Ovary (tissue), 3 donors: ENCODE measurements around the gene APBA1.

Experiments used
- EP300 ChIP-seq: sonication (generic); formaldehyde crosslinking; IDR thresholded peaks from one replicate; pipeline ENCODE4 v1.6.1; 2017; ENCODE audit warnings: antibody characterized with exemption
- TF ChIP-seq, protein P1 (sequence below), 3 donors: fragments of 450-650 bp in 2 of 3; fragments of 200-600 bp in 1 of 3; IDR thresholded peaks; one replicate each; pipeline versions ENCODE4 v1.5.1 to v1.8.0; 2016 to 2022; ENCODE audit warnings: antibody characterized with exemption in 3 of 3, mild to moderate bottlenecking in 1 of 3
- donor health status: DM: no; HTN: no; CAD: no.

DNA sequence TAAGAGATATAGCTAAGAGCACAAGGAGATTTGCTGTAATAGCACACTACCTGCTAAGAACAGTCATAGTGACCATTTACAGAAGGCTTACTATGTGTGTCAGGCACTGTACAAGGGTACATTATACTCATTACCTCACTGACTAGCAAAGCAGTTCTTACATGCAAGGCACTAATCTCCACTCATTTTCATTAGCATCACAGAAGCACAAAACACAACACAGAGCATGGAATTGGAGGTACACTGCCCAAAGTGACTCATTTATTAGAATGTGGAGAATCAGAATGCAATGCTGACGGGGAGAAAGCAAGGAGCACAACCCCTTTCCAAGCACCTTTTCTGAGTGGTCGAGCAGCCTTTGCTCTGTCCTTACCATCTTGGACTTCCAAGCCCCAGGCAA, 177.4 kb downstream of the APBA1 start:
- TF ChIP-seq, protein P1, sequence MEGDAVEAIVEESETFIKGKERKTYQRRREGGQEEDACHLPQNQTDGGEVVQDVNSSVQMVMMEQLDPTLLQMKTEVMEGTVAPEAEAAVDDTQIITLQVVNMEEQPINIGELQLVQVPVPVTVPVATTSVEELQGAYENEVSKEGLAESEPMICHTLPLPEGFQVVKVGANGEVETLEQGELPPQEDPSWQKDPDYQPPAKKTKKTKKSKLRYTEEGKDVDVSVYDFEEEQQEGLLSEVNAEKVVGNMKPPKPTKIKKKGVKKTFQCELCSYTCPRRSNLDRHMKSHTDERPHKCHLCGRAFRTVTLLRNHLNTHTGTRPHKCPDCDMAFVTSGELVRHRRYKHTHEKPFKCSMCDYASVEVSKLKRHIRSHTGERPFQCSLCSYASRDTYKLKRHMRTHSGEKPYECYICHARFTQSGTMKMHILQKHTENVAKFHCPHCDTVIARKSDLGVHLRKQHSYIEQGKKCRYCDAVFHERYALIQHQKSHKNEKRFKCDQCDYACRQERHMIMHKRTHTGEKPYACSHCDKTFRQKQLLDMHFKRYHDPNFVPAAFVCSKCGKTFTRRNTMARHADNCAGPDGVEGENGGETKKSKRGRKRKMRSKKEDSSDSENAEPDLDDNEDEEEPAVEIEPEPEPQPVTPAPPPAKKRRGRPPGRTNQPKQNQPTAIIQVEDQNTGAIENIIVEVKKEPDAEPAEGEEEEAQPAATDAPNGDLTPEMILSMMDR (IDR thresholded peaks at IDR 0.05): no peak
- no peak for TF ChIP-seq EP300
